ENCODE measurements around the gene EZH2. TPM values are rescaled to one million over a fixed set of nuclear protein-coding genes. Genes with fewer than 3 reads are reported as not detected.

EZH2 gene
- total RNA-seq, 2 donors from 2014 or later, result 70.6 to 113 TPM

DNA sequence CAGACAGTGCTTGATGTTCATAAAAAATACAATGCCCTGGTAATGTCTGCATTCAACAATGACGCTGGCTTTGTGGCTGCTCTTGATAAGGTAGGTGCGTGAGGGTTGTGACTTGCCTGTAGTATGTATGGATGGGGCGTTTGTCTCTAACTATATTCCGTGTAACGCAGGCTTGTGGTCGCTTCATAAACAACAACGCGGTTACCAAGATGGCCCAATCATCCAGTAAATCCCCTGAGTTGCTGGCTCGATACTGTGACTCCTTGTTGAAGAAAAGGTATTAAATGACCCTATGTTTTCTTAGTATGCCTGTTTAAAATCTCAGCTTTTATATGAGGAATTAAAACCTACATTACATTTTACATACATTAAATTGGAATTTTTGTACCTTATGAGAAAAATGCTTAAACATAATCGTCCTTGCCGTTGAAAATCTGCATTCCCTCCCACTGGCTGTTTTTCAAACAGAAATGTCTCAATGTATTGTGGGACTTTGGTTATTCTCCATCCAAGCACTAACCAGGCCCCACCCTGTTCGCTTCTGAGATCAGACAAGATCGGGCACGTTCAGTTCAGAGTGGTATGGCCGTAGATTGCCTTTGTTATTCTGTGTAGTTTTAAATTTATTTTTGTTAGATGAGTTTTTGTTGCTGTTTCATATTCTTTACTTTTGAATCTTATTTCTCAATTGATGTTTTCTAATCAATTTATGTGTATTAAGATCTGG, 100.1 kb downstream of the EZH2 start:
- Mint-ChIP-seq H3K9me3 (no peaks in the 10 kb centered on the region), H3K4me3 (no peak overlapping the region), H3K4me1 (ENCODE audit: low read depth in 2 of 2) (peaks cover 0 to 8% of the 10 kb centered on the region in 2 donors), H3K27ac (no peak overlapping the region), H3K36me3 (peaks cover 23% of the 10 kb centered on the region), H3K27me3 (no peaks in the 10 kb centered on the region)
- no peak for ATAC-seq
- DNase-seq (ENCODE audit: low spot score), result no peak

DNA sequence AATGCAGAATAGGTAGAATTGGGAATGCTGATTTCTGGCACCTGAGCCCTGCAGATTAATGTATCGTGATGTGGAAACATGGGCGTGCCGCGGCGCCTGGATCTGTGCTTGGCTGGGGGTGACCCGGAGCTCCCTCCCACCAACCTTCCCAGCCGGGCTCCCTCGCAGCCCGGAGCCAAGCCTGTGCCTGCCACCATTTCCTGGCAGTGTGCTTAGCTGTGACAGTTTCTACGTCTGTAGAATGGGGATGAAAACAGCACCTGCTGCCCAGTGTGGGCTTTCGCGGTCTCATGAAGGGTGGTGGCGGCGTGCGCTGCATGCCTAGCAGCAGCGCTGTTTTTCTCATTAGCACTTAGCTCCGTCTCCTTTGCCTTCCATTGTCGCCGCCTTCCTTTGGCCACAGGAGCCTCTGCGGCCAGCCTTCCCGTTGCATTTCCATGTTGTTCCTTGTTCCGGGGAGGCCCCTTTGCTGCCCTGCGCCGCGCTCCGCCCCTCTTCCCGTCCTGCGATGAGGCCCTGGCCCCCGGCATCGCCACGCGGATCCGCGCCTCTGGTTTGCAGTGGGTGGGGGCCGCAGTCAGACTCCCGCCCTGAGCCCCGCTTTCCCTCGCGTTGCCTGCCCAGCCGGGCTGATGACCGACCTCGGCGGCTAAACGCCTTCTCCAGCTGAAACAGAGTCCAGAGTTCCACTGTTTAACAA, 101.2 kb downstream of the EZH2 start:
- no peak for ATAC-seq
- no peak overlapping the region for H3K4me3 Mint-ChIP-seq
- DNase-seq (ENCODE audit: low spot score), result no peak
- peaks cover 0 to 8% of the 10 kb centered on the region in 2 donors for H3K4me1 Mint-ChIP-seq (ENCODE audit: low read depth in 2 of 2)
- H3K27ac Mint-ChIP-seq, result no peak overlapping the region
- peaks cover 18% of the 10 kb centered on the region for H3K36me3 Mint-ChIP-seq
- no peaks in the 10 kb centered on the region for H3K9me3 Mint-ChIP-seq
- no peaks in the 10 kb centered on the region for H3K27me3 Mint-ChIP-seq

DNA sequence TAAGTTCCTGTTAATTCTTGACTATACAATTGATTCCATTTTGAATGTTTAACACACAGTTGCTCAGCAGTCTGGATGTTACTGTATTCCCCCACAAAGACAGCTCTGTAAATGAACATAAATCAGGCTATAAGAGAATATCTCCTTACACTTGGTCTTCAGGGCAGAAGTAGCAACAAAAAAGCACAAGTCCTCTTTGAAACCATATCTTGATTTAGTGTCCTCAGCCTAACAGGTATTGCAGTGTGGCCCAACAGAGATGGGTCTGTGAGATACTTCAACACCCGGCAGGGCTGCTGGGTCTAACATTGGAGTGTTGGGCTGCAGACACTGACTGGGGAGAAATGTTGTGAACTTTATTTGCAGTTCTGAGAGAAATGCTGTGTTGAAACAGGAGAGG, 109.6 kb downstream of the EZH2 start:
- Mint-ChIP-seq H3K9me3 (no peaks in the 10 kb centered on the region), H3K4me1 (ENCODE audit: low read depth in 2 of 2) (peaks cover 37 to 40% of the 10 kb centered on the region in 2 donors), H3K27ac (peak overlapping the region; percentile 49 to 90), H3K4me3 (no peak overlapping the region), H3K36me3 (peaks cover 13% of the 10 kb centered on the region), H3K27me3 (no peaks in the 10 kb centered on the region)
- no peak for ATAC-seq
- DNase-seq (ENCODE audit: low spot score), result no peak

DNA sequence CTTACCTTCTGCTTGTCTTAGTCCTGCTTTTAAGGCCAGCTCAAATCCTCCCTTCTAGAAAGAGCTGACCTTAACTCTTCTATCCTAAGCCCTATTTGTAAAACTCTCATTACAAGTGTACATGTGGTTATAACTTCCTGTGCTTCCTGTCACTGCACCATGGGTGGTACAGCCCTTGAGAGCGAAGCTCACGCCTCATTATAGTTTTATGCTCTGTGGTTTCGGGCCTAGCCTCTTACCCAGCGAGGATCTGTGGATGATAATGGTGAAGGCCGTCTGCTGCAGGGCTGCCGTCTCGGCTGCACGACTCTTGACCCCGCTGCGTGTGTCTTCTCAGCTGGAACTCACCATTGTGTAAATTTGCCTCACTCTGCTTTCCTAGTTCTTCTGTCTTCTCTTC, 110.8 kb downstream of the EZH2 start:
- Mint-ChIP-seq H3K4me1 (ENCODE audit: low read depth in 2 of 2) (peaks cover 36 to 37% of the 10 kb centered on the region in 2 donors), H3K9me3 (no peaks in the 10 kb centered on the region), H3K4me3 (peak overlapping the region; percentile 76), H3K36me3 (peaks cover 8% of the 10 kb centered on the region), H3K27ac (peak overlapping the region; percentile 87 to 90), H3K27me3 (no peaks in the 10 kb centered on the region)
- ATAC-seq (peak; percentile 96 to 98), DNase-seq (ENCODE audit: low spot score) (peak; percentile 66)

DNA sequence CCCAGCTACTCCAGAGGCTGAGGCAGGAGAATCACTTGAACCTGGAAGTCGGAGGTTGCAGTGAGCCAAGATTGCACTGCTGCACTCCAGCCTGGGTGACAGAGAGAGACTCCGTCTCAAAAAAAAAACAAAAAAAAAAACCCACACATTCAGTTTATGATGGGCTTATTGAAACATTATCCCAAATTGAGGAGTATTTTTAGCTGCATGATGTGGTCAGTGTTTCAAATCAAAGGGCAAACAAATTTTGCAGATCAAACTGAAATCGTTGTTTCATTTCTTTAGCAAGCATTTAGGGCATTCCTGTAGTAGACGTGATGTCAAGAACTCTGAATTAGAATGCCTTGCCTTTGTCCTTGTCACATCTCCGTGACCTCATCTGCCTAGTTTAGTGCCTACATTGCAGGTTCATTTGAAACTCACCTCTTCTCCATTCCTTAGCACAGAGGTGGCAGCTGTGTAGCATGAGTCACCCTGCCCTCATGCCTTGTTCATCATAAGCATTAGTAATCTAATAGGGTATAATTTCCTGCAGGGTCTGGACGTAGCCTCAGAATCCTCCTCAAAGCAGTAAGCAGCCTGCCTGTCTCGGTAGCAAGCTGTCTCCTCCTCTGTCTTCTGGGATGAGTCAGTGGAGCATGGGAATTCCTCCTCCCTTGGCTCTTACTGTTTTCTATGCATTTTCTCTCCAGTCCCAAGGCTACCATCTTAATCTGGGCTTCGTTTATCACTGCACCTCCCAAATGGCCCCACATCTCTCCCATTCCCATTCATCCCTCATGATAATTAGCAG, 111.6 kb downstream of the EZH2 start:
- H3K27me3 Mint-ChIP-seq, result no peaks in the 10 kb centered on the region
- peaks cover 15% of the 10 kb centered on the region for H3K36me3 Mint-ChIP-seq
- peak overlapping the region; percentile 87 to 90 for H3K27ac Mint-ChIP-seq
- peak overlapping the region; percentile 76 for H3K4me3 Mint-ChIP-seq
- ATAC-seq (peak; percentile 64 to 77), DNase-seq (ENCODE audit: low spot score) (no peak)
- H3K9me3 Mint-ChIP-seq, result no peaks in the 10 kb centered on the region
- H3K4me1 Mint-ChIP-seq (ENCODE audit: low read depth in 2 of 2), result peaks cover 36 to 37% of the 10 kb centered on the region in 2 donors

DNA sequence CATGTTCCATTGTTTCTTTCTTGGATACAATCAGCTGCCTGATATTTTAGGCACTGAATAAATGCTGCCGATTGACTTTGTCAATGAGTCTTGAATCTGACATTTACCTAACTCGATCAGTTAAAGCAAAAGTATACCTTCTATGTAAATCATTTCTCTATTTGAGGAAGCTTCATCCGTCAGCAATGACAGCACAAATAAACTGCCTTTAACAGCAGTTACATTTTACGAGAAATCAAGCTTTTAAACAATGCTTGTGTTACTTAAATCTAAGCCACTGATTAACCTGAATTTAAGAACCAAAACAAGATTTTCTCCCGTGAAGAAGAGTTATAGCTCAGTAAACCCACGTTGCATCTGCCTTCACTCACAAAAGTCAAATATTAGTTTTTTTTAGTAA, 114.1 kb downstream of the EZH2 start:
- ATAC-seq (no peak), DNase-seq (ENCODE audit: low spot score) (no peak)
- peaks cover 9% of the 10 kb centered on the region for H3K36me3 Mint-ChIP-seq
- no peaks in the 10 kb centered on the region for H3K9me3 Mint-ChIP-seq
- H3K27ac Mint-ChIP-seq, result no peak overlapping the region
- H3K4me1 Mint-ChIP-seq (ENCODE audit: low read depth in 2 of 2), result peaks cover 27 to 28% of the 10 kb centered on the region in 2 donors
- H3K4me3 Mint-ChIP-seq, result no peak overlapping the region
- H3K27me3 Mint-ChIP-seq, result no peaks in the 10 kb centered on the region

DNA sequence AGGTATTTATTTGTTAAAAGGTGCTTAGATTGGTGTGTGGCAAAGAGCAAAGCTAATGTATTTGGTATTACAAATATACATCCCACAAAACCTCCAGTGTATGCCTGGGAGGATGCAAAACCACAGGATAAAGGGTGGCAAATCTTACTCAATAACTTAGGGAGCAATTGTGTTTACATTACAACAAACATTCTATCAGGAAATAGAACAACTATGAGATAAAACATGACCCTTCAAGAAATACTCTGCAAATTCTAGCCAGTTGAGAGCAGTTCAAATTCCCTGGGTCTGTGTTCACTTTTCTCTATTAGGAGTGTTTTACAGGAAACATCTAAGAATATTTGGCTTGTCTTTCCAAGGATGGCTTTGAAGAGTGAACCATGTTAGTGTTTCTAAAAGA, 120.5 kb downstream of the EZH2 start:
- H3K9me3 Mint-ChIP-seq, result no peaks in the 10 kb centered on the region
- no peaks in the 10 kb centered on the region for H3K4me1 Mint-ChIP-seq (ENCODE audit: low read depth in 2 of 2)
- DNase-seq (ENCODE audit: low spot score) (no peak), ATAC-seq (no peak)
- peak overlapping the region in 1 of 2 donors; percentile 17 for H3K27ac Mint-ChIP-seq
- no peak overlapping the region for H3K4me3 Mint-ChIP-seq
- no peaks in the 10 kb centered on the region for H3K27me3 Mint-ChIP-seq
- peaks cover 9% of the 10 kb centered on the region for H3K36me3 Mint-ChIP-seq

DNA sequence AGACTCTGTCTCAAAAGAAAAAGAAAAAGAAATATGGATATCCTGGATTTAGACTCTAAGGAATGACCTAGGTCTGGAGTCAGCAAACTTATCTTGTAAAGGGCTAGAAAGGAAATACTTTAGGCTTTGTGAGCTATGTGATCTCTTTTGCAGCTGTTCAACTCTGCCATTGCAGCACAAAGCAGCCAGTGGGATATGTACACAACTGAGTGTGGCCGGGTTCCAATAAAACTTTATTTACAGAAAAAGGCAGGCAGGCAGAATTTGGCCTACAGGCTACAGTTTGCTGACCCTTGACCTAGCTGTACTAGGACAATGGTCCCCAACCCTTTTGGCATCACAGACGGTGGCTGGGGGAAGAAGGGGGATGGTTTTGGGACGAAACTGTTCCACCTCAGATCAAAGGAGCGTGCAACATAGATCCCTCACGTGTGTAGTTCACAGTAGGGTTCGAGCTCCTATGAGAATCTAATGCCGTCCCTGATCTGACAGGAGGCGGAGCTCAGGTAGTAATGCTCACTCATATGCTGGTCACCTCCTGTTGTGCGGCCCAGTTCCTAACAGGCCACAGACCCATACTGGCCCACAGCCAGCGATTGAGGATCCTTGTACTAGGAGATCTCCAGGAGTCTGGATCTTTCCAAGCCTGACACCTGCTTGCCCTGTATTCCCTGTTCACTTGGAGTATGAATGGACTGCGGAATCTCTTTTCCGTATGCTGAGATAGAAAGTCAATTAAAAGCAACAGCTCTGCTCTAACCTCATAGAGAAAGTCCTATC, 122.4 kb downstream of the EZH2 start:
- H3K27me3 Mint-ChIP-seq, result no peaks in the 10 kb centered on the region
- peak overlapping the region in 1 of 2 donors; percentile 24 for H3K27ac Mint-ChIP-seq
- no peak overlapping the region for H3K4me3 Mint-ChIP-seq
- no peak for DNase-seq (ENCODE audit: low spot score)
- ATAC-seq, result no peak
- no peaks in the 10 kb centered on the region for H3K9me3 Mint-ChIP-seq
- H3K36me3 Mint-ChIP-seq, result no peaks in the 10 kb centered on the region
- no peaks in the 10 kb centered on the region for H3K4me1 Mint-ChIP-seq (ENCODE audit: low read depth in 2 of 2)

Other genes with a start within 250 kb of the EZH2 start
- gene CUL1, start 185.4 kb downstream of the EZH2 start, total RNA-seq, result 10 to 100 TPM; 59.5 to 69.5 TPM
- 100 to 1,000 TPM; 141 to 159 TPM for gene PDIA4, start 144.2 kb upstream of the EZH2 start, total RNA-seq
- gene ZNF786, start 206.4 kb upstream of the EZH2 start, total RNA-seq, result 10 to 100 TPM in 1 of 2 donors, 1 to 10 TPM in 1; 7.8 to 10.8 TPM
- gene ZNF425, start 242.0 kb upstream of the EZH2 start, total RNA-seq, result 1 to 10 TPM in 1 of 2 donors, under 1 TPM in 1; 0.39 to 1.4 TPM